Measurements from ENCODE around the gene ZNF653. TPM values are rescaled to one million over a fixed set of nuclear protein-coding genes. Genes with fewer than 3 reads are reported as not detected.

The ZNF653 gene
- total and polyA plus RNA-seq, 11 donors, result 2.4 to 8.9 (median 3.9) TPM

GRCh38 chr19:11482384-11483050 lies 23.1 kb downstream of the ZNF653 start:
- peak; percentile 78 to 92 (median 87) for ATAC-seq
- intact Hi-C loops (cut with DNase I), result loop anchor here in 8 of 10 donors (1.0 to 10.0 kb wide), 8 partner anchors 48 to 190 kb away; partner anchors contain the start of genes TSPAN16 (in 3 of the 8), EPOR (in 2 of the 8), ODAD3 (in 1 of the 8) and PRKCSH (in 1 of the 8)
- DNase-seq, result peak; percentile 80 to 93 (median 85)
- peaks cover 19 to 59% (median 39%) of the 10 kb centered on the region in 9 donors for H3K27me3 ChIP-seq
- H3K4me3 ChIP-seq, result peak overlapping the region in 11 of 12 donors; percentile 16 to 49 (median 41)
- H3K36me3 ChIP-seq, result peaks cover 0 to 17% (median 0%) of the 10 kb centered on the region in 9 donors
- TF ChIP-seq CTCF (IDR thresholded peaks at IDR 0.05), result peak; percentile 85 to 96 (median 94)
- TF ChIP-seq POLR2A (IDR thresholded peaks at IDR 0.05), result no peak
- H3K9me3 ChIP-seq, result no peaks in the 10 kb centered on the region
- H3K4me1 ChIP-seq, result peaks cover 0 to 43% (median 22%) of the 10 kb centered on the region in 12 donors
- no peak overlapping the region for H3K27ac ChIP-seq
- 1 to 2% (median 2%) methylated on average over 19 to 58 of the region's 58 CpGs for whole genome bisulfite sequencing, 4 donors

- no peak overlapping the region for H3K27ac ChIP-seq
- peaks cover 0 to 15% (median 0%) of the 10 kb centered on the region in 9 donors for H3K36me3 ChIP-seq
- 3 to 8% (median 5%) methylated on average over 37 to 50 of the region's 50 CpGs for WGBS, 4 donors
- H3K9me3 ChIP-seq, result no peaks in the 10 kb centered on the region
- H3K4me1 ChIP-seq, result peaks cover 0 to 43% (median 22%) of the 10 kb centered on the region in 12 donors
- DNase-seq (peak; percentile 70 to 86 (median 74)), ATAC-seq (peak; percentile 34 to 84 (median 79))
- H3K4me3 ChIP-seq, result peak overlapping the region in 11 of 12 donors; percentile 16 to 49 (median 41)
- H3K27me3 ChIP-seq, result peaks cover 19 to 59% (median 39%) of the 10 kb centered on the region in 9 donors
- no peak for TF ChIP-seq CTCF (IDR thresholded peaks at IDR 0.05)
- TF ChIP-seq POLR2A (IDR thresholded peaks at IDR 0.05), result no peak
- intact Hi-C loops (cut with DNase I), result loop anchor here in 8 of 10 donors (1.0 to 10.0 kb wide), 8 partner anchors 47 to 189 kb away; partner anchors contain the start of genes TSPAN16 (in 3 of the 8), EPOR (in 2 of the 8), ODAD3 (in 1 of the 8) and PRKCSH (in 1 of the 8)
Observed at GRCh38 chr19:11481534-11482383, 23.9 kb downstream of the ZNF653 start.

GRCh38 chr19:11480715-11481533 lies 24.7 kb downstream of the ZNF653 start, which contains the start of gene ELAVL3:
ELAVL3 (minus strand) TSS chr19:11481046; CDS start chr19:11480608, 438 bp downstream.
- Histone ChIP-seq H3K36me3 (peaks cover 0 to 12% (median 0%) of the 10 kb centered on the region in 9 donors), H3K4me3 (peak within 1 kb of the TSS in 11 of 12 donors; percentile 2 to 44 (median 34)), H3K27ac (no peak within 1 kb of the TSS), H3K4me1 (peaks cover 0 to 43% (median 22%) of the 10 kb centered on the region in 12 donors), H3K9me3 (no peaks in the 10 kb centered on the region), H3K27me3 (peaks cover 19 to 59% (median 39%) of the 10 kb centered on the region in 9 donors)
- WGBS, 4 donors, result 5 to 23% (median 10%) methylated on average over 18 to 77 of the region's 77 CpGs
- no peak for TF ChIP-seq CTCF (IDR thresholded peaks at IDR 0.05)
- no peak for TF ChIP-seq POLR2A (IDR thresholded peaks at IDR 0.05)
- intact Hi-C loops (cut with DNase I), result loop anchor here in 8 of 10 donors (5.0 to 10.0 kb wide), 5 partner anchors 46 to 189 kb away; partner anchors contain the start of genes TSPAN16 (in 3 of the 8), EPOR (in 2 of the 8), ODAD3 (in 1 of the 8) and PRKCSH (in 1 of the 8)
- DNase-seq (no peak), ATAC-seq (no peak)

All from heart left ventricle (tissue), 16 donors.